Measurements from ENCODE around the gene TMEM186. TPM values are rescaled to one million over a fixed set of nuclear protein-coding genes. Genes with fewer than 3 reads are reported as not detected.
"Not testable (repeated sequence)": the region's sequence is repeated elsewhere in the genome, so short reads cannot be mapped to it uniquely, and the experiment has no call there.

The TMEM186 gene, protein sequence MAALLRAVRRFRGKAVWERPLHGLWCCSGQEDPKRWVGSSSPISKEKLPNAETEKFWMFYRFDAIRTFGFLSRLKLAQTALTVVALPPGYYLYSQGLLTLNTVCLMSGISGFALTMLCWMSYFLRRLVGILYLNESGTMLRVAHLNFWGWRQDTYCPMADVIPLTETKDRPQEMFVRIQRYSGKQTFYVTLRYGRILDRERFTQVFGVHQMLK
- 6.5 and 8.4 TPM in 2 replicates for total RNA-seq (2014; rRNA removed; shearing (Covaris generic))

DNA sequence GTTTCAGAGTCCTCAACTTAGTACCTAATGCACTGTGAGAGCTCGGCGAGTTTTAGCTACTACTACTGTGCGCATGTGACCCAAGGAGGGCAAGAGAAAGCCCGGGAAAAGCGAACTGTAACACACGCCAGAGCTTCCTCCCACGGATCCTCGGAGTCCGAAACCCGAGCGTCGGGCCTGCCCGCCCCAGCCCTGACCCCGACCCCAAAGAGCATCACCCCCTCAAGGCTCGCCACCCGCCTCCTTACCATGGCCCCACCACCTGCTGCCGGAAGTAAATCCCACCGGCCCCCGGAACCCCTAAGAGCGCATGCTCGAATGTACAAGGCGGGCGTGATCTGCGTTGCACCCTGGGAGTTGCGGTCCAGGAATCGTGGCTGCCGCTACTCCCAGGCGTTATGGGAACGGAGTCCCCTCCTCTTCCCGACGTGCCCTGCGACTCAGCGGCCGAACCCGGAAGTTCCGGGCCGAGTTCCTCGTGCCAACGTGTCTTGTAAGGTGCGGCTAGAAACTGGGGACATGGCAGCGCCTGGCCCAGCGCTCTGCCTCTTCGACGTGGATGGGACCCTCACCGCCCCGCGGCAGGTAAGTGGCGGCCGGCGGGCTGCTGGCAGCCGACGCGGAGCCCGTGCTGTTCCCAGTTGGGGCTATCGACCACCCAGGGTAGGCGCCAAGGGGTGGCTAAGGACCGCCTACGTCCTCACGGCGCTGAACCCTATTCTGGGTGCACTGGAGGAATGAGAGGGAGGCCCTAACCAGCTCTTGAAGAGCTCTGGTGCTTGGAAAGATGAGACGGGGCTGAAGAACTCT, at the start of gene TMEM186, which contains the start of gene PMM2:
Gene TMEM186 (minus strand): TSS at position 276 of the 810 bp plus-strand sequence. CDS start 25 bp downstream, at position 251.
Gene PMM2 (plus strand): TSS at position 476 of the 810 bp plus-strand sequence. CDS start 44 bp downstream, at position 520.
- peak; percentile 94 for DNase-seq (ENCODE audit: low read depth)

- no peak for DNase-seq (ENCODE audit: low read depth)
Observed at GRCh38 chr16:8847145-8847544, 49.7 kb upstream of the TMEM186 start.

GRCh38 chr16:8846401-8846932, 49.0 kb upstream of the TMEM186 start:
- DNase-seq (ENCODE audit: low read depth) = no peak

GRCh38 chr16:8845699-8846298, 48.4 kb upstream of the TMEM186 start:
- no peak for DNase-seq (ENCODE audit: low read depth)

- not testable (repeated sequence) for DNase-seq (ENCODE audit: low read depth)
Observed at GRCh38 chr16:8843296-8843695, 45.9 kb upstream of the TMEM186 start.

DNA sequence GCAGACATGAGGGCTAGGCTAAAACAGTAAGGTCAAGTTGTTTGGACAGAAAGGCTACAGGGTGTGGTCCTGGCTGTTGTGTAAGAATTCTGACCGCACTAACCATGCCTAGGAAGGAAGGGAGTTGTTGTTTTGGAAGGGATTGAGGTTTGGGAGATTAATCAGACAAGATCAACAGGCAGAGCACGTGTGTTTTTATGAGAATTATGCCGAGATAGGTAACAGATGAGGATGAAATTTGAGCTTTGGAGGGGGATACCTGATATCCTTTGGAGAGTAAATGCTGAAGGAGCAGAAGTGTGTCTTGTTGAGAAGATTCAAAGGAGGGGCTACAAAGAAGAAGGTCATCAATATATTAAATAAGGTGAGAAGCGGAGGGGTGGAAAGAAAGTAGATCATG, 44.6 kb upstream of the TMEM186 start:
- DNase-seq (ENCODE audit: low read depth) = not testable (repeated sequence)

GRCh38 chr16:8837594-8837993, 40.2 kb upstream of the TMEM186 start:
- DNase-seq (ENCODE audit: low read depth) = not testable (repeated sequence)

DNA sequence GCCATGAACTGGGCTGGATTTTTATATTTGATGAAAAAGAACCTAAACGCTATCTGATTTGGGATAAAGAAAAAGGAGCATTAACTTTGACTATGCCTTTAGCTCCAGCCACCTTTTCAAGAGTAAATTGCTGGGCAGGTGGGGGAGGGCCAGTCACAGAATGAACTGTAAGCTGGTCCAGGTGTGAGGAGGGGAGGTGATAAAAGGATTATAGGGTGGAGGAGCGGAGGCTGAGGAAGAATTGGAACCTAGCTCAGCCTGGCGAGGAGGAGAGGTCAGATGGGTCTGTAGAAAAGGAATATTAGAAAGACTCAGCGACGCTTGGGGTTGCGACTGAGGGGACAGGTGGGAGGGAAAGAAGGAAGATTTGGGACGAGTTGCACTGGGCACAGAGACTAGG, 39.4 kb upstream of the TMEM186 start:
- DNase-seq (ENCODE audit: low read depth) = not testable (repeated sequence)

GRCh38 chr16:8832717-8833105, 35.3 kb upstream of the TMEM186 start:
- no peak for DNase-seq (ENCODE audit: low read depth)

GRCh38 chr16:8831871-8832716, 34.7 kb upstream of the TMEM186 start:
- DNase-seq (ENCODE audit: low read depth) = no peak

DNA sequence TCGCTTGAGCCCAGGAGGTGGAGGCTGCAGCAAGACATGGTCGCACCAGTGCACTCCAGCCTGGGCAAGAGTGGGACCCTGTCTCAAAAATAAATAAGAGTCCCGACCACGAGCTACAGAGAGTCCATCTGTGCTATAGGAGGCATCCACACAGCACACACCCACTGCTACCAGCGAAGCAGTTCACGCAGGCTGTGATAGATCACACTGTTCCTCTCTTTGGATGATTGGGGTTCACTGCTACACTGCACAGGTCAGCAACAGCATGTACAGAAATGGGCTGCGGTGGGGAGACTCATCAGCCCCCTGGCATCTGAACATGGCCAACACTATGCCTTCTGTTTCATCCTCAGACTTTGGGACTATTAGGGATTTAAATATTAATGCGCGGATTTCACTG, 34.0 kb upstream of the TMEM186 start:
- DNase-seq (ENCODE audit: low read depth) = no peak

GRCh38 chr16:8828541-8829165, 31.2 kb upstream of the TMEM186 start:
- no peak for DNase-seq (ENCODE audit: low read depth)

- no peak for DNase-seq (ENCODE audit: low read depth)
Observed at GRCh38 chr16:8826278-8826879, 28.9 kb upstream of the TMEM186 start.

DNA sequence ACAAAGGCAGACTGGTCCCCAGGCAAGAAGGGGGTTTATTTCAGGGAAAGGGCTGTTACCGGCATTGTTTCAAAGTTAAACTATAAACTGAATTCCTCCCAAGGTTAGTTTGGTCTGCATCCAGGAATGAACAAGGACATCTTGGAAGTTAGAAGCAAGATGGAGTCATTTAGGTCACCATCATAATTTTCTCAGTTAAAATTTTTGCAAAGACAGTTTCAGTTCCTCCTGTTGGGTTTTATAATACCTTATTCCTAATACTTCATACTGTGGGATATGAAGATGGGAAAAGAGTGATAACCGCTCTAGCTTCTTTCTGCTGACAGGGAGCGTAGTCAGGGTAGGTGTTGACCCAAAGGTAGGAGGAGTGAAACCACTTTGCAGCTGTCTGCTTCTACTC, 25.0 kb upstream of the TMEM186 start:
- no peak for DNase-seq (ENCODE audit: low read depth)

- no peak for DNase-seq (ENCODE audit: low read depth)
Observed at GRCh38 chr16:8819411-8820034, 22.1 kb upstream of the TMEM186 start.

DNA sequence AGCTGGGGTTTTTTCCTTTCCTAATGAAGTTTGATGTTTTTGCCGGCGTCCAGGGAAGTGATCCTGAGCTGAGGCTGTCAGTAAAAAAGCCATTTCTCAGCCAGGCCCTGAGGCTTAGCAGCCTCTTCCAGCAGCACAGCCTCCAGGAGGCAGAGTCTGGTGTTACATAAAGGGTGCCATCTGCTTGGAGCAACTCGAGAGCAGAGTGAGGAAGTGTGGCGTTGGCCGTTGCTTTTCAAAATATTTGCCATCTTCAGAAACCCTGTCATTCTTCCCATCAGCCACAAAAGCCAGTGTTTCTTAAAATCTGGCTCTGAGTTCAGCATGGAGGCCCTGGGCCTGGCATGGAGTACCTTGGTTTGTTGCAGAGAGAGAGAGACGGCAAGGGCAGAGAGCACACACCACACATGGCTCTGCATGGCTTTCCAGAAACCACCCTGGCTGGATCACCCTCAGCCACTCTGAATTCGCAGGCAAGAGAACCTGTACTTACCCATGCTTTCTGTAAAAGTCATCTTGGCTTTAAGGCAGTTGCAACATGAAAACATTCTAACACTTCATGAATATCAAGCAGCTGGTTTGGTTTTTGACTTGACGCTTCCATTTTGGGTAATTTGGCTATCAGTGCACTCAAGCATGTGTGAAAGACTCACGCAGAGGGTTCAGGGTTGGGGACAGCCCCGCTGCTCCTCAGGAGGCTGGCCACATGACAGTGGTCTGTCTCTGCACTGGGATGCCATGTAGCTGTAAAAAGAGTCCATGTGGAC, 21.2 kb upstream of the TMEM186 start:
- no peak for DNase-seq (ENCODE audit: low read depth)

DNA sequence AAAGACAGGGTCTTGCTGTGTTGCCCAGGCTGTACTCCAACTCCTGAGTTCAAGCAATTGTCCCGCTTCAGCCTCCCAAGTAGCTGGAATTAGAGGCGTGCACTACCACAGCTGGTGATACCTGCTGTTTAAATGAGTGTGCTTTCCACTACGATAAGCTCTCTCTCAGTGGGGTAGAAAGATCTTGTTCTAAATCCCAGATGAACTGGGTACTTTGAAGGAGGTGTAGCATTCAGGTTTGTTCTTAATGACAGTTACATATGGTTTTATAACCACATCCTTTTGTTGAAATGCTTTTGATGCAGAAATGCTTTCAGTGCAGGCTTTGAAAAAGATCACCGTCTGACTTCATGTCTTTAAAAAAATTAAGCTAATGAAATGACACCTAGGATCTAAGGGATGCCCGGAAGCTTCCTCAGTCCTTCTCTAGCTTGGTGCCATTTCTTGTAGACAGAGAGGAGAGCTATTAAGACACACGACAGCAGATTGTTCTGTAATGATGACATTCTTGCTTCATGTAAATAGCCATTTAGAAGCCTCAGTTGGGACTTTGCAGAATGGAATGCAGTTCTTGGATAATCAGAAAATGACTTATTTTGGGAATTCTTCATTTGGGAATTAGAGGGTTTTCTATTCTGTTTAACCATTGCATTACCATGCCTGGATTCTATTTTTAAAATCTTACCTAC, 19.7 kb upstream of the TMEM186 start:
- no peak for DNase-seq (ENCODE audit: low read depth)

GRCh38 chr16:8814095-8814806, 16.8 kb upstream of the TMEM186 start:
- no peak for DNase-seq (ENCODE audit: low read depth)
